Sigmoid colon (tissue), 4 donors: ENCODE results near the gene ZNF281.

Experiments used
- EP300 ChIP-seq, 4 donors: sonication (generic); formaldehyde crosslinking; IDR thresholded peaks; one replicate each; pipeline ENCODE4 v1.6.1; 2017; ENCODE audit warnings: antibody characterized with exemption in 4 of 4
- POLR2A ChIP-seq, 2 donors: fragments of 450-650 bp; IDR thresholded peaks; one replicate each; pipeline ENCODE4 v1.6.1; 2016; ENCODE audit warnings: antibody characterized with exemption in 2 of 2, mild to moderate bottlenecking in 2 of 2, moderate library complexity in 2 of 2
- POLR2AphosphoS5 ChIP-seq, 4 donors: sonication (generic); formaldehyde crosslinking; IDR thresholded peaks; one replicate each; pipeline ENCODE4 v1.6.1; 2017; ENCODE audit warnings: antibody characterized with exemption in 4 of 4
- TF ChIP-seq, protein P1 (sequence below), 4 experiments: fragments of 450-650 bp in 3 of 4; fragments of 200-600 bp in 1 of 4; IDR thresholded peaks; one replicate each; pipeline ENCODE4 v1.5.1; 2016 to 2019; ENCODE audit warnings: antibody characterized with exemption in 4 of 4, mild to moderate bottlenecking in 3 of 4, moderate library complexity in 2 of 4

DNA sequence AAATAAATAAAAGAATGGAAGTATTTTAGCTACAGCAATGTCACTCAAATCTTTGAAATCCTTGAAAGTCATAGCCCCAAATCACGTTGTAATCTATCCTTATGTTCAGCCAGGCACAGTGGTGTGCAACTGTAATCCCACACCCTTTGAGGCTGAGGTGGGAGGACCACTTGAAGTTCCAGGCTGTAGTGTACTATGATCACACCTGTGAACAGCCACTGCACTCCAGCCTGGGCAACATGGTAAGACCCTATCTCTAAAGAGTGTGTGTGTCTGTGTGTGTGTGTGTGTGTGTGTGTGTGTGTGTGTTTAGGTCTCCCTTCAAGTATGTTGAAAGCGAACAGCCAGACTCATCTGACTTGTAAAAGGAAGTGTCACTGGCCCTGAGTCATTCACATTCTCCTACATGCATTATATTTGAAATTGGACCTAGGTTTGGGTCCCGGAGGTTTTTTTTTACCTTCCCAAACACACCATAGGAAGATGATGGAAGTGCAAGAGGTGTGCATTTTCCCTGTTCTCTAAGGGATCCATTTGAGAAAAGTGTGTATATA, 50.1 kb downstream of the ZNF281 start:
- TF ChIP-seq POLR2AphosphoS5 (IDR thresholded peaks at IDR 0.05) (no peak), POLR2A (IDR thresholded peaks at IDR 0.05) (no peak), EP300 (IDR thresholded peaks at IDR 0.05) (no peak)
- TF ChIP-seq, protein P1, sequence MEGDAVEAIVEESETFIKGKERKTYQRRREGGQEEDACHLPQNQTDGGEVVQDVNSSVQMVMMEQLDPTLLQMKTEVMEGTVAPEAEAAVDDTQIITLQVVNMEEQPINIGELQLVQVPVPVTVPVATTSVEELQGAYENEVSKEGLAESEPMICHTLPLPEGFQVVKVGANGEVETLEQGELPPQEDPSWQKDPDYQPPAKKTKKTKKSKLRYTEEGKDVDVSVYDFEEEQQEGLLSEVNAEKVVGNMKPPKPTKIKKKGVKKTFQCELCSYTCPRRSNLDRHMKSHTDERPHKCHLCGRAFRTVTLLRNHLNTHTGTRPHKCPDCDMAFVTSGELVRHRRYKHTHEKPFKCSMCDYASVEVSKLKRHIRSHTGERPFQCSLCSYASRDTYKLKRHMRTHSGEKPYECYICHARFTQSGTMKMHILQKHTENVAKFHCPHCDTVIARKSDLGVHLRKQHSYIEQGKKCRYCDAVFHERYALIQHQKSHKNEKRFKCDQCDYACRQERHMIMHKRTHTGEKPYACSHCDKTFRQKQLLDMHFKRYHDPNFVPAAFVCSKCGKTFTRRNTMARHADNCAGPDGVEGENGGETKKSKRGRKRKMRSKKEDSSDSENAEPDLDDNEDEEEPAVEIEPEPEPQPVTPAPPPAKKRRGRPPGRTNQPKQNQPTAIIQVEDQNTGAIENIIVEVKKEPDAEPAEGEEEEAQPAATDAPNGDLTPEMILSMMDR (IDR thresholded peaks at IDR 0.05), result no peak
